A172 (cell line): Measurements from ENCODE around the gene MAPK10. TPM values are rescaled to one million over a fixed set of nuclear protein-coding genes. Genes with fewer than 3 reads are reported as not detected.

Source experiments
- DNase-seq: peaks from one replicate; pipeline ENCODE4 v3.0.0-alpha.2; 2015; ENCODE audit warnings: low spot score
- total RNA-seq: library from RNA; depleted of rRNA; stranded (reverse); fragments of >200 nt; shearing (Covaris generic); gene quantifications from 2 replicates; pipeline ENCODE4 v1.2.3, GENCODE V29; 2014

Gene MAPK10
- total RNA-seq, 1 experiment from 2014 or later: not detected

DNA sequence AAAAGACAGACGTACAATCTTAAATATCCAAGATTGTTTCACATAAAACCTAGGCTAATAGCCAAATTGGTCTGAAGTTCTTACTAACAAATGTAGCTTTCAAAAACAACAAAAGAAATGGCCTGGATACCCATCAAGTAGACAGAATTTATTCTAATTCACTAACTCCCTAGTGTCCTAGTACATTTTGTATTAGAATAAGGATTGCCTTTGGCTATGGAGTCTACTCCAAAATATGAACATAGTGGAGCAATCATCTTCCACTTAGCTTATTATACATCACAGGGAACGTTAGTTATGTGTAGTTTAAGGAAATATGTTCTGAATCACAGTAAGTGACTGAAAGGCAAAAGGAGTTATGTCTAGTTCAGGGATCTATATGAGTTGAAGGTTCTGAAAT is 81.7 kb downstream of the MAPK10 start:
- DNase-seq: no peak

GRCh38 chr4:86274642-86275041 is 85.2 kb downstream of the MAPK10 start:
- no peak for DNase-seq

GRCh38 chr4:86272669-86273068 is 87.2 kb downstream of the MAPK10 start:
- DNase-seq: no peak

- DNase-seq: no peak
These were observed 88.8 kb downstream of the MAPK10 start for GRCh38 chr4:86271057-86271456.

GRCh38 chr4:86269354-86269753 is 90.5 kb downstream of the MAPK10 start:
- DNase-seq: no peak

- DNase-seq: no peak
These were observed 95.6 kb downstream of the MAPK10 start for GRCh38 chr4:86264241-86264640.

- DNase-seq: no peak
These were observed 98.2 kb downstream of the MAPK10 start for GRCh38 chr4:86261636-86262035.

DNA sequence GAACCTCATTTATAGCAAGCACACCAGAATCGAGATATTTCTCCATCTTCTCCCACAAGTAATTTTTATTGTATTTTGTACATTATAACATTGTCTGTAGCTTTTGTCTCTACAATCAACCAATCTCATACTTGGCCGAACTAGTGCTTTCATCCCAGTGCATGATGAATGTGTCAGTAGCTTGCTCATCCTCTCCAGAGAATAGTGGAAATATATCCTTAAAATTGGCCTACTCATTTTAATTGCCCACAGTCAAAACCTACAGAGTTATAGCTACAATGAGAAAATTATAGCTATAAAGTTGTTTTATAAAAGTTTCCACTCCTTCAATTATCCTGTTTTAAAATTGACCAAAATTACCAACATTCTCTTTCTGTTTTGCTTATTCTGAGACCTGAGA is 103.8 kb downstream of the MAPK10 start:
- DNase-seq: no peak

DNA sequence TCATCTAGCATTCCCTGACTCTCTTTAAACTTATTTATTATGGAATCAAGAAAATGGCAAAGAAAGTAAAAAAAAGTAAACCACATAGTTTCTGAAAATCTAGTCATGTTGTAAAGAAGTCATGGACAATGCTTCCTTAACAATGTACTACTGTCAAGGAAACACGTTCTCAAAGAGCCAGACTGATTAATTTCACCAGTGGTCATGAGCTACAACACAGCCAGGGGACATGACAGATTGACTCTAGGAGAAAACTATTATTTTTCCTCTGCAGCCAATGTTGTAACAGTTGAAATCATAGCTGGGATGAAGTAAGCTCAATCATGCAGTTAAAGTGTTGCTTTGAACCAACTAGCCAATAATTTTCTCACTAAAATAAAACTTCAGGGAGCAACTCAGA is 109.2 kb downstream of the MAPK10 start:
- no peak for DNase-seq

- no peak for DNase-seq
These were observed 109.8 kb downstream of the MAPK10 start for GRCh38 chr4:86250006-86250405.

DNA sequence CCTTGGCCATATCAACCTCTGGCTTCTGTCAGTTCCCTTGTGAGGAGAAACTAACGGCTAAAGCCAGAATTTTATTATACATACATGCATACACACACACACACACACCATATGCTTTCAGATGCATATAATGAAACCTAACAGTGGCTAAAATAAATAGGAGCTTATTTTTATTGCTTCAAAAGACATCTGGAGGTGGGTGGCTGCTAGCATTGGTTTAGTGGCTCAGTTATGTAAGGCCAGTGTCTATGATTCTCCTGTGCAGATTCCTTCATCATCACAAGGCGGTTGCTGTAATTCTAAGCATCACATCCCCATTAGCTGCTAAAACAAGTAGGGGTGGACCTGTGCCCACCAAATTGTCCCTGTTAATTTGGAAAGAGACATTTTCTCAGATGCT is 110.8 kb downstream of the MAPK10 start:
- no peak for DNase-seq

DNA sequence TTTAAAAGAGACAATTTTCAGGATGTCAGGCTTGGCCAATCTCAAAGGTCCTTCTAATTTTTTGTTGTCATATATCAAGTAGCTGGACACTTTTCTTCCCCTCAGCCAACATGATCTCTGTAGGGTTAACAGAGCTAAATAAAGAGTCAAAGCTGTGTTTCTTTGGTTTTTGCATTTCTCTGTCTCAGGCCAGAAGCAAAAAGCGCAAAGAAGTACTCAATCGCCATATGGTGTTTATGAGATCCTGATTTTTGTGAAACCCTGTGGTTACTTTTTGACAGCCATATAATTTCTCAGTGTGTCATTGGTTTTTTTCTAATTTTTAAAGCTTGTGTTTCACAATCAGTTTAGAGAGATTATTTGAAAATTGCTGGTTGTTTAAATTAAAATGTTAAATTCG is 111.9 kb downstream of the MAPK10 start:
- DNase-seq: no peak

DNA sequence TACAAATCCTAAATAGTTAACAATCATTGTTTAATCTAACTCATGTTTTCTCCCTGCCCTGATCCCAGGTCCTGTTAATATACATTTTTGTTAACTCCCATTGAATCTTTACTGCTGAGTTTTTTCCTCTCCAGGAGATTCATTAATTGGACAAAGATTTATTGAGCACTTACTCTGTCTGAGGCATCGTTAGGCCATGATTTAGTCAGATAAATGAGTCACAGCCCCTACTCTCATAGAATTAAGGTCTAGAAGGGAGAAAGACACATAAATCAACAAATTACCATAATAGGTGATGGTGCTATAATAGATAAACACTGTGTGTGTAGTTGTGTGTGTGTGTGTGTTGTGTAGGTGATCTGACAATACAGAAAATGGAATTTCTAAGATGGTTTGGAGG is 112.5 kb downstream of the MAPK10 start:
- no peak for DNase-seq

DNA sequence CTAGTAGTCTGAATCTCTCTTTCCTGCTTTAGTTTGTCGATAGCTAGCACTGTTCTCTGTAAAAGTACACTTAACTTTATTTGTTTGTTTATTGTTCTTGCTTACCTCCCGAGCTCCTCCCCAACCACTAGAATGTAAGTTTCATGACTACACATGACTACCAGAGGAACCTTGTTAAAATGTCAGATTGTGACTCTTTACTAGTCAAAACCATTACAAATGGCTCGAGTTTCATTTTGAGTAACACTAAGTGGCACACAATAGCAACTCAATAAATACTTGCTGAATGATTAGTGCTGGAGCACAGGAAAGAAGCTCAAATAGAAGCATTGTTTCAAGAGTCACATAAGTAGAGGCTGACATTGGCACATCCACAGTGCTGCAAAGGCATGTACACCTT is 116.1 kb downstream of the MAPK10 start:
- no peak for DNase-seq

DNA sequence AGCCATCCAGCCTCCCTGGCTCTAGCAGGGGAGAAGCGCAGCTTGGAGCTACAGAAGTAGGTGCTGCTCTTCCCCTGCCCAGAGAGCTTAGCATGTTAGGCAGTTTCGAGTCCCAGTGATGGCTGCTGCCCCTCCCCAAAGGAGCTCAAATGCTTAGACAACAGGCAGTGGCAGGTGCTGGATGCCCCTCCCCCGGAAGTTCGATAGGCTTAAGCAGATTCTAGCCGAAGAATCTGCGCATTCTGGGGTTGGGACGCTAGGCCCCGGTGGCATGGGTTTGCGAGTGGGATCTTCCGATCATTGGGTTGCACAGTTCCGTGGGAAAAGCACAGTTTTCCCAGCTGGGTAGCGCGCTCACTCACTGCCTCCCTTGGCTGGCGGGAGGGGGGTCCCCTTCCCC is 117.2 kb downstream of the MAPK10 start:
- DNase-seq: no peak

GRCh38 chr4:86235549-86235948 is 124.3 kb downstream of the MAPK10 start:
- no peak for DNase-seq

DNA sequence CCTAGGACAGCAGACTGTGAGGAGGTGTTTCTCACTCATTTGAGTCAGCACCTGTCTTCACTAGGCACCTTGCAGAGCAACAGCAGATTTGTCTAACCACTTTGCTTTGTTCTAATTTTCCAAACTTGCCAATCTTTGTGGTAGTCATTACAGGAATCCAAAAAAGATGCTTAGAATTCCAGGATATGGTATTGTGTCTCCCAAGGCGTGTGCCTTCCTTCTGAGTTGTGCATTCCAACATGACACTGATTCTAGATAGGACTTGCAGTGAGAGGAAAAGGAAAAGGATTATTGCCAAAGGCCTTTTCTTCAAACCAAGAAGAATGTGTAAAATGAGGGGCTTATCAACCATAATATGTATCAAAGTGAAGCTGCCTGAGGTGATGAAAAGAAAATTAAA is 126.2 kb downstream of the MAPK10 start:
- peak; percentile 49 for DNase-seq

GRCh38 chr4:86233090-86233489 is 126.8 kb downstream of the MAPK10 start:
- no peak for DNase-seq

DNA sequence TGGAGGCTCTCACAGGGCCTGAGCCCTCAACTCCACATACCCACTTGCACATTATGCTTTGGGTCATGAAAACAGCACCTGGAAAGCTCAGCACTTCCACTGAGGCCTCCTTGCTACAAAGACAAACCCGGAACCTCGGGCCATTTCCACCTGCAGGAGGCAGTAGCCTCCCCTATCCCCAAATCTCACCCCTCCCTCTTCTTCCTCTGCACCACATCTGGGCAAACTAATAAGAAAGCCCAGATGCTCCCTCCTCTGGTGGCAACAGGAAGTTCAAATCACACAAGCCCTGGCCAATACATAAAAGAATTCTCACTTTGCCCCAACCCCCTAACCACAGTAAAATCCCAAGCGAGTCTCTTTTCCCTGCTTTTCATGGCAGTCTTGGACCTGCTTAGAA is 136.4 kb downstream of the MAPK10 start:
- peak; percentile 27 for DNase-seq

DNA sequence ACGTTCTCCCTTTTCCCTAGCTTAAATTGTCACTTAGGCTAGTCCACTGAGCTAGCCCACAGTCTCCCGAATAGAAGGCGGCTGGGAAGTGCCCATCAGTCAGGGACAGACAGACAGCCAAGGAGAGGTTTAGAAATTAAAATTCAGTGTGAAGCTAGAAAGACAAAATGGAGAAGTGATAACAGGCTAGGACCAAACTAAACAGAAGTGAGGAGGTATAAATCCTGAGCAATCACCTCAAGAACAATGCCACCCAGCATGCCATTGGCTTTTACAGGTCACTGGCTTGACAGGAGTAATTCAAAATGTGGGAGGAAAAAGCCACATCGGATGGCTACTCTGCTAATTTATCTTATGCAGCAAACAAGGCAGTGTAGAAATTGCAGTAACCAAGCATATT is 138.9 kb downstream of the MAPK10 start:
- DNase-seq: no peak

DNA sequence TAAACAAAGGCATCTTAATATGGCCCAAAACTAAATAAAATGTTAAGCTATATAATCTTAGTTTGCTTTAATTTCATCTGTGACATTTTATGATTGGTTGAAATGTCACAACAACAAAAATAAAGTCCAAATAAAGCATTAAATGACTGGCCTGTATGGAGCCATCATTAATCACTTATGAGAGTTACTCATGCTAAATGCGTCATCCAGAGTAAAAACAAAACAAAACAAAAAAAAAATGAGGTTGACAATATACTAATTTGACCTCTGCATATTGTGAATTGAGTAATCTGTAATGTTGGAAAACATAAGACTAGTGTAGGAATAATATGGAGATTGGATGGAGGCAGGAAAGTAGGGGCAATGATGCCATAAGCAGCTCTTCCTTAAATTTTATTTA is 139.7 kb downstream of the MAPK10 start:
- no peak for DNase-seq

- no peak for DNase-seq
These were observed 140.9 kb downstream of the MAPK10 start for GRCh38 chr4:86218746-86219473.

DNA sequence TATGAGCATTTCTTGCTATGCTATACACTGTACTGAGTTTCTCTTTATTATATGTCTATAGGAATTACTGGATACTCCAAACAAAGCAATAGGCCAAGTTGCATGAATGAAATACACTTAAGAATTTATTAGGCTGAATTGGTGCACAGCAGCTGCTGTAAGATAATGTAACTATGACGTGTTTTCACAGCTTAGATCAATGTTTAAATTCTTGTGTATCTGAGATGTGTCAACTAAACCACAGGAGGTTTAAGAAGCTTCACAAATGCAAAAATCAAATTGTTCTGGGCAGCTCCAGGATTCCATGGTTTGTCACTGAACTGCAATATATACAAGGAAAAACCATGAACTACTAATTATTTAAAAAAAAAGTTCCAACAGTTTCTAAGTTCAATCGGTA is 156.7 kb downstream of the MAPK10 start:
- DNase-seq: no peak

GRCh38 chr4:86185659-86186058 is 174.2 kb downstream of the MAPK10 start:
- no peak for DNase-seq
